DOHH2 (cell line): ENCODE results near the gene MDFIC.

Experiments
- H3F3A ChIP-seq: fragments of 200-600 bp; sonication (generic), shearing (Covaris generic); 2 replicates; pipeline ENCODE4 v1.6.0; 2016; ENCODE audit warnings: antibody characterized with exemption, mild to moderate bottlenecking; ENCODE audit not compliant: control insufficient read depth, insufficient read depth
- H3K27ac ChIP-seq: fragments of 200-600 bp; sonication (generic); 2 replicates; pipeline ENCODE4 v1.5.1; 2014; ENCODE audit warnings: low read depth, mild to moderate bottlenecking, low read length, moderate library complexity
- H3K27me3 ChIP-seq: fragments of 200-600 bp; sonication (generic); 2 replicates; pipeline ENCODE4 v1.6.1; 2014; ENCODE audit warnings: mild to moderate bottlenecking, low read length, mixed read lengths; ENCODE audit not compliant: control insufficient read depth
- H3K36me3 ChIP-seq: fragments of 200-600 bp; sonication (generic); 2 replicates; pipeline ENCODE4 v1.6.1; 2014; ENCODE audit warnings: mild to moderate bottlenecking, low read length, moderate library complexity, mixed read lengths; ENCODE audit not compliant: control insufficient read depth
- H3K4me1 ChIP-seq: fragments of 200-600 bp; sonication (generic); 2 replicates; pipeline ENCODE4 v1.6.1; 2014; ENCODE audit warnings: mild to moderate bottlenecking, low read length, mixed read lengths; ENCODE audit not compliant: control insufficient read depth
- H3K4me2 ChIP-seq: fragments of 200-600 bp; sonication (generic); 2 replicates; pipeline ENCODE4 v1.6.0; 2014; ENCODE audit warnings: mild to moderate bottlenecking, low read length, moderate library complexity
- H3K4me3 ChIP-seq: fragments of 200-600 bp; sonication (generic); 2 replicates; pipeline ENCODE4 v1.5.1; 2014; ENCODE audit warnings: mild to moderate bottlenecking, low read length, mixed read lengths
- H3K79me2 ChIP-seq: fragments of 200-600 bp; sonication (generic); 2 replicates; pipeline ENCODE4 v1.6.1; 2014; ENCODE audit warnings: mild to moderate bottlenecking, low read length, mixed read lengths; ENCODE audit not compliant: control insufficient read depth
- H3K9me2 ChIP-seq: fragments of 200-600 bp; sonication (generic); replicated peaks from 2 replicates; pipeline ENCODE4 v1.6.1; 2014; ENCODE audit warnings: mild to moderate bottlenecking, low read length, mixed read lengths; ENCODE audit not compliant: control insufficient read depth
- H3K9me3 ChIP-seq: fragments of 200-600 bp; sonication (generic); 2 replicates; pipeline ENCODE4 v1.6.1; 2014; ENCODE audit warnings: antibody characterized with exemption, low read length, mixed read lengths; ENCODE audit not compliant: control insufficient read depth, insufficient read depth
- H4K20me1 ChIP-seq: fragments of 200-600 bp; sonication (generic); 2 replicates; pipeline ENCODE4 v1.6.0; 2014; ENCODE audit warnings: low read depth, mild to moderate bottlenecking, antibody characterized with exemption, low read length, moderate library complexity; ENCODE audit not compliant: control insufficient read depth, insufficient read depth
- EZH2phosphoT487 ChIP-seq: fragments of 200-600 bp; sonication (generic); IDR thresholded peaks from 2 replicates; pipeline ENCODE4 v1.6.1; 2017; ENCODE audit warnings: borderline replicate concordance, mild to moderate bottlenecking, antibody characterized with exemption, low read length, moderate library complexity, mixed read lengths
- TF ChIP-seq, protein P1 (sequence below): fragments of 200-600 bp; sonication (generic); IDR thresholded peaks from one replicate; pipeline ENCODE4 v1.5.1; 2014; ENCODE audit warnings: antibody characterized with exemption, mild to moderate bottlenecking, low read depth, low read length; ENCODE audit not compliant: poor library complexity, severe bottlenecking

MDFIC gene

DNA sequence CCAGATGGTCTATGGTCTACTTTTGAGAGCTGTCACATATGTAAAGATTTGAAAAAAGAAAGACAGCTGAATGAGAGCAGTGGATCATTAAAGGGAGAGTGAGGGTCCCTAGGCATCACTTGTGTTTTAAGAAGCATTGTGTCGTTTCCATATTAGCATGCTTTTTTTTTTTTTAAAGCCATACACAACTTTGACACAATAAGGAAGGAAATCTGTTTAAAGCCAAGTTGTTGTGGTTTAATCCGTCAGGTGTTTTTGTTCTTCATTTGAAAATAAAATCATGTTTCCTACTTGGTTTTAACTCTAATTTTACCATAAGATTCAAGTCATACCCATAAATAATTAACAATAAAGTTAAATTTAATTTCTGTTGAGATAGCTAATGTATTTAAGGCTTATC is 53.5 kb downstream of the MDFIC start:
- no peaks in the 10 kb centered on the region for H4K20me1 ChIP-seq
- no peak overlapping the region for H3K4me2 ChIP-seq
- H3K27me3 ChIP-seq, result no peaks in the 10 kb centered on the region
- TF ChIP-seq, protein P1, sequence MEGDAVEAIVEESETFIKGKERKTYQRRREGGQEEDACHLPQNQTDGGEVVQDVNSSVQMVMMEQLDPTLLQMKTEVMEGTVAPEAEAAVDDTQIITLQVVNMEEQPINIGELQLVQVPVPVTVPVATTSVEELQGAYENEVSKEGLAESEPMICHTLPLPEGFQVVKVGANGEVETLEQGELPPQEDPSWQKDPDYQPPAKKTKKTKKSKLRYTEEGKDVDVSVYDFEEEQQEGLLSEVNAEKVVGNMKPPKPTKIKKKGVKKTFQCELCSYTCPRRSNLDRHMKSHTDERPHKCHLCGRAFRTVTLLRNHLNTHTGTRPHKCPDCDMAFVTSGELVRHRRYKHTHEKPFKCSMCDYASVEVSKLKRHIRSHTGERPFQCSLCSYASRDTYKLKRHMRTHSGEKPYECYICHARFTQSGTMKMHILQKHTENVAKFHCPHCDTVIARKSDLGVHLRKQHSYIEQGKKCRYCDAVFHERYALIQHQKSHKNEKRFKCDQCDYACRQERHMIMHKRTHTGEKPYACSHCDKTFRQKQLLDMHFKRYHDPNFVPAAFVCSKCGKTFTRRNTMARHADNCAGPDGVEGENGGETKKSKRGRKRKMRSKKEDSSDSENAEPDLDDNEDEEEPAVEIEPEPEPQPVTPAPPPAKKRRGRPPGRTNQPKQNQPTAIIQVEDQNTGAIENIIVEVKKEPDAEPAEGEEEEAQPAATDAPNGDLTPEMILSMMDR, result no peak
- no peak for TF ChIP-seq EZH2phosphoT487
- no peaks in the 10 kb centered on the region for H3K36me3 ChIP-seq
- H3K9me2 ChIP-seq, result no peaks in the 10 kb centered on the region; the same call in 1 of the 2 replicates
- H3K9me3 ChIP-seq, result no peaks in the 10 kb centered on the region
- no peak overlapping the region for H3K4me3 ChIP-seq
- no peaks in the 10 kb centered on the region for H3K4me1 ChIP-seq
- H3F3A ChIP-seq, result no peaks in the 10 kb centered on the region
- no peak overlapping the region for H3K27ac ChIP-seq
- H3K79me2 ChIP-seq, result no peaks in the 10 kb centered on the region

DNA sequence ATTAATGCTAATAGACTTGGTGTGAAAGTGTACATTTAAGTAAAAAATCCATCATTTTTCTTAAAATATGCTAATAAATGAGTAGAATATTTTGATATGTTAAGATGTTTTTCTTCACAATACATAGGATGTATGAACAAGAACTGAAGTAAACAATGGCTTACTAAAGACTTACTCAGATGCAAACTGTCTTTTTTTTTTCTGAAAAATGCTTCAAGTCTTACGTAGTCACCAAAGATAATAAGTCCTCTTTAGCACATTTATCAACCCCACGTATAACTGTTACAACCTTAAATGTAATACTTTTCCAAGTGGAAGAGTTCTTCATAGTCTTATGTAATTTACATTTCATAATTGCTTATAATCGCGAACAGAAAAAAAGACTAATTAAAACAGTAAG is 54.8 kb downstream of the MDFIC start:
- Histone ChIP-seq H3K27ac (no peak overlapping the region), H3K4me1 (no peaks in the 10 kb centered on the region), H4K20me1 (no peaks in the 10 kb centered on the region), H3K36me3 (no peaks in the 10 kb centered on the region), H3K9me2 (no peaks in the 10 kb centered on the region; the same call in 1 of the 2 replicates), H3K27me3 (no peaks in the 10 kb centered on the region), H3K4me3 (no peak overlapping the region), H3K79me2 (no peaks in the 10 kb centered on the region), H3K4me2 (no peak overlapping the region), H3K9me3 (no peaks in the 10 kb centered on the region), H3F3A (no peaks in the 10 kb centered on the region)
- TF ChIP-seq EZH2phosphoT487, result no peak
- TF ChIP-seq, protein P1, result no peak

- Histone ChIP-seq H3K27ac (no peak overlapping the region), H3K79me2 (no peaks in the 10 kb centered on the region), H3K9me3 (no peaks in the 10 kb centered on the region), H3K27me3 (no peaks in the 10 kb centered on the region), H3K4me2 (no peak overlapping the region), H3K36me3 (no peaks in the 10 kb centered on the region), H3K9me2 (no peaks in the 10 kb centered on the region), H4K20me1 (no peaks in the 10 kb centered on the region), H3K4me1 (no peaks in the 10 kb centered on the region), H3F3A (no peaks in the 10 kb centered on the region), H3K4me3 (no peak overlapping the region)
- TF ChIP-seq EZH2phosphoT487, result no peak
- TF ChIP-seq, protein P1, result no peak
These were observed 55.4 kb downstream of the MDFIC start for GRCh38 chr7:114977277-114977676.

DNA sequence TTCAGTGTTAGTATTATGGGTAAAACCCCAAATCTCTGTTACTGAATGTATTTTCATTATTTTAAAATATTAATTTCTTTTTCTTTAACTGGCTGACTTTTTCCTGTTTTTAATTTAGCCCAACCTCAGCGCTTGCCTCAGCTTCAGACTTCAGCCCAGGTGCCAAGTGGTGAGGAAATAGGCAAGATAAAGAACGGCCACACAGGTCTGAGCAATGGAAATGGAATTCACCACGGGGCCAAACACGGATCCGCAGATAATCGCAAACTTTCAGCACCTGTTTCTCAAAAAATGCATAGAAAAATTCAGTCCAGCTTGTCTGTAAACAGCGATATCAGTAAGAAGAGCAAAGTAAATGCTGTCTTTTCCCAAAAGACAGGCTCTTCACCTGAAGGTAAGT is 57.5 kb downstream of the MDFIC start:
- no peak overlapping the region for H3K4me3 ChIP-seq
- no peaks in the 10 kb centered on the region for H3K27me3 ChIP-seq
- H3K79me2 ChIP-seq, result no peaks in the 10 kb centered on the region

More for the DNA sequence above, 57.5 kb downstream of the MDFIC start:
- Histone ChIP-seq H3K4me1 (no peaks in the 10 kb centered on the region), H3K36me3 (no peaks in the 10 kb centered on the region), H3K27ac (no peak overlapping the region), H3K9me2 (no peaks in the 10 kb centered on the region), H4K20me1 (no peaks in the 10 kb centered on the region), H3K9me3 (no peaks in the 10 kb centered on the region), H3F3A (no peaks in the 10 kb centered on the region), H3K4me2 (no peak overlapping the region)
- TF ChIP-seq EZH2phosphoT487, result no peak
- TF ChIP-seq, protein P1, result no peak
